GM18873 (cell line): ENCODE measurements around the gene TPK1.
"Not testable (repeated sequence)": the region's sequence is repeated elsewhere in the genome, so short reads cannot be mapped to it uniquely, and the experiment has no call there.

Source experiments
- ATAC-seq: cut with Tn5 transposase; IDR thresholded peaks from one replicate; pipeline ENCODE4 v1.9.1; 2021; ENCODE audit warnings: mild to moderate bottlenecking, moderate library complexity, moderate number of reproducible peaks; ENCODE audit not compliant: unreplicated experiment, low FRiP score

TPK1 gene

GRCh38 chr7:144730224-144730623 lies 105.6 kb downstream of the TPK1 start:
- ATAC-seq: no peak

- ATAC-seq: no peak
Observed at GRCh38 chr7:144729226-144729625, 106.6 kb downstream of the TPK1 start.

- no peak for ATAC-seq
Observed at GRCh38 chr7:144728551-144728950, 107.3 kb downstream of the TPK1 start.

GRCh38 chr7:144726840-144727239 lies 109.0 kb downstream of the TPK1 start:
- not testable (repeated sequence) for ATAC-seq

GRCh38 chr7:144725070-144725469 lies 110.8 kb downstream of the TPK1 start:
- ATAC-seq: peak; percentile 100

GRCh38 chr7:144723301-144723700 lies 112.6 kb downstream of the TPK1 start:
- no peak for ATAC-seq

GRCh38 chr7:144720710-144721109 lies 115.1 kb downstream of the TPK1 start:
- ATAC-seq: no peak

GRCh38 chr7:144720149-144720548 lies 115.7 kb downstream of the TPK1 start:
- ATAC-seq: no peak

GRCh38 chr7:144717720-144718119 lies 118.1 kb downstream of the TPK1 start:
- no peak for ATAC-seq

GRCh38 chr7:144713850-144714249 lies 122.0 kb downstream of the TPK1 start:
- no peak for ATAC-seq

GRCh38 chr7:144710791-144711190 lies 125.1 kb downstream of the TPK1 start:
- ATAC-seq: no peak

GRCh38 chr7:144709066-144709465 lies 126.8 kb downstream of the TPK1 start:
- ATAC-seq: no peak

GRCh38 chr7:144691240-144691639 lies 144.6 kb downstream of the TPK1 start:
- ATAC-seq: no peak

GRCh38 chr7:144682581-144683280 lies 153.1 kb downstream of the TPK1 start:
- ATAC-seq: no peak

- no peak for ATAC-seq
Observed at GRCh38 chr7:144676492-144676891, 159.4 kb downstream of the TPK1 start.

GRCh38 chr7:144674550-144674949 lies 161.3 kb downstream of the TPK1 start:
- ATAC-seq: no peak

GRCh38 chr7:144672869-144673268 lies 163.0 kb downstream of the TPK1 start:
- no peak for ATAC-seq

GRCh38 chr7:144671429-144671828 lies 164.4 kb downstream of the TPK1 start:
- no peak for ATAC-seq

GRCh38 chr7:144670218-144670617 lies 165.6 kb downstream of the TPK1 start:
- no peak for ATAC-seq

GRCh38 chr7:144668503-144668902 lies 167.3 kb downstream of the TPK1 start:
- no peak for ATAC-seq

GRCh38 chr7:144665689-144666381 lies 170.0 kb downstream of the TPK1 start:
- ATAC-seq: no peak

- no peak for ATAC-seq
Observed at GRCh38 chr7:144659211-144659610, 176.6 kb downstream of the TPK1 start.
